Neural cell (in vitro differentiated cells): ENCODE results near the gene MN1. TPM values are rescaled to one million over a fixed set of nuclear protein-coding genes. Genes with fewer than 3 reads are reported as not detected.

ENCODE experiments used
- H2AFZ ChIP-seq: fragments of 200-600, 300-800 bp; sonication (generic), shearing (Covaris generic); 2 replicates; pipeline ENCODE4 v1.6.0; 2014; ENCODE audit warnings: low read depth, mild to moderate bottlenecking, antibody characterized with exemption, low read length, moderate library complexity
- H3F3A ChIP-seq: fragments of 200-600 bp; shearing (Covaris generic); 2 replicates; pipeline ENCODE4 v1.6.1; 2016; ENCODE audit warnings: mild to moderate bottlenecking, moderate library complexity, mixed read lengths, antibody characterized with exemption, low read length; ENCODE audit not compliant: insufficient read depth, poor library complexity, severe bottlenecking
- H3K27ac ChIP-seq: fragments of 200-600, 300-800 bp; sonication (generic), shearing (Covaris generic); 2 replicates; pipeline ENCODE4 v1.5.1; 2014; ENCODE audit warnings: mild to moderate bottlenecking, low read length, moderate library complexity
- H3K27me3 ChIP-seq: fragments of 300-800, 200-600 bp; sonication (generic), shearing (Covaris generic); 2 replicates; pipeline ENCODE4 v1.6.0; 2014; ENCODE audit warnings: mild to moderate bottlenecking, low read depth, low read length, moderate library complexity; ENCODE audit not compliant: insufficient read depth
- H3K36me3 ChIP-seq: fragments of 300-800, 200-600 bp; sonication (generic), shearing (Covaris generic); 2 replicates; pipeline ENCODE4 v1.5.1; 2014; ENCODE audit warnings: mild to moderate bottlenecking, antibody characterized with exemption, low read length, moderate library complexity; ENCODE audit not compliant: insufficient read depth
- H3K4me2 ChIP-seq: fragments of 300-800, 200-600 bp; sonication (generic), shearing (Covaris generic); 2 replicates; pipeline ENCODE4 v1.6.0; 2014; ENCODE audit warnings: mild to moderate bottlenecking, low read length
- H3K4me3 ChIP-seq: fragments of 300-800, 200-600 bp; sonication (generic), shearing (Covaris generic); 2 replicates; pipeline ENCODE4 v1.5.1; 2014; ENCODE audit warnings: mild to moderate bottlenecking, low read length, moderate library complexity
- H3K79me2 ChIP-seq: fragments of 200-600 bp; shearing (Covaris generic); replicated peaks from 2 replicates; pipeline ENCODE4 v1.6.0; 2014; ENCODE audit warnings: mild to moderate bottlenecking, low read length, moderate library complexity; ENCODE audit not compliant: insufficient read depth
- H3K9ac ChIP-seq: fragments of 300-800, 200-600 bp; sonication (generic), shearing (Covaris generic); 2 replicates; pipeline ENCODE4 v1.6.1; 2016; ENCODE audit warnings: mild to moderate bottlenecking, low read length, mixed read lengths
- H3K9me2 ChIP-seq: fragments of 200-600 bp; shearing (Covaris generic); 2 replicates; pipeline ENCODE4 v1.6.1; 2016; ENCODE audit warnings: mild to moderate bottlenecking, low read length, mixed read lengths; ENCODE audit not compliant: insufficient read depth
- H3K9me3 ChIP-seq: fragments of 200-600, 300-800 bp; sonication (generic), shearing (Covaris generic); 2 replicates; pipeline ENCODE4 v1.6.1; 2016; ENCODE audit warnings: mild to moderate bottlenecking, mixed run types, low read length, moderate library complexity, mixed read lengths
- H4K20me1 ChIP-seq: fragments of 200-600 bp; shearing (Covaris generic); 2 replicates; pipeline ENCODE4 v1.6.1; 2016; ENCODE audit warnings: mild to moderate bottlenecking, mixed run types; ENCODE audit not compliant: insufficient read depth
- EP300 ChIP-seq: fragments of 450-650 bp; conservative IDR thresholded peaks from 2 replicates; pipeline ENCODE4 v1.6.1; 2014; ENCODE audit warnings: antibody characterized with exemption, mild to moderate bottlenecking, moderate library complexity; ENCODE audit not compliant: poor library complexity, severe bottlenecking
- EZH2 ChIP-seq: fragments of 200-600, 300-800 bp; shearing (Covaris generic), sonication (generic); IDR thresholded peaks from 2 replicates; pipeline ENCODE4 v1.6.1; 2014; ENCODE audit warnings: antibody characterized with exemption, low read length, borderline replicate concordance, mild to moderate bottlenecking; ENCODE audit not compliant: insufficient read depth, poor library complexity, severe bottlenecking
- MXI1 ChIP-seq: fragments of 450-650 bp; conservative IDR thresholded peaks from 2 replicates; pipeline ENCODE4 v1.6.1; 2014; ENCODE audit warnings: antibody characterized with exemption, mild to moderate bottlenecking; ENCODE audit not compliant: poor library complexity, severe bottlenecking
- POLR2AphosphoS5 ChIP-seq: IDR thresholded peaks from 2 replicates; pipeline ENCODE4 v1.6.1; 2012
- RAD21 ChIP-seq: fragments of 450-650 bp; conservative IDR thresholded peaks from 2 replicates; pipeline ENCODE4 v1.6.1; 2014; ENCODE audit warnings: antibody characterized with exemption, mild to moderate bottlenecking, moderate library complexity
- SMC3 ChIP-seq: fragments of 450-650 bp; conservative IDR thresholded peaks from 2 replicates; pipeline ENCODE4 v1.6.1; 2014; ENCODE audit warnings: antibody characterized with exemption, mild to moderate bottlenecking, moderate library complexity; ENCODE audit not compliant: poor library complexity
- TAF1 ChIP-seq: IDR thresholded peaks from 2 replicates; pipeline ENCODE4 v1.6.1; 2012; ENCODE audit warnings: low read depth
- polyA plus RNA-seq: library from polyadenylated mRNA; depleted of rRNA; stranded (reverse); fragments of >200 nt; gene quantifications from 2 replicates; pipeline ENCODE4 v1.2.3, GENCODE V29; 2014
- TF ChIP-seq, protein P1 (sequence below): IDR thresholded peaks from 2 replicates; pipeline ENCODE4 v1.6.1; 2012; ENCODE audit warnings: borderline replicate concordance
- TF ChIP-seq, protein P2 (sequence below): fragments of 450-650 bp; IDR thresholded peaks from 2 replicates; pipeline ENCODE4 v1.5.1; 2014; ENCODE audit warnings: antibody characterized with exemption, mild to moderate bottlenecking, moderate library complexity; ENCODE audit not compliant: poor library complexity, severe bottlenecking

Gene MN1
- polyA plus RNA-seq, 1 donor from 2014 or later = 7.3 TPM

DNA sequence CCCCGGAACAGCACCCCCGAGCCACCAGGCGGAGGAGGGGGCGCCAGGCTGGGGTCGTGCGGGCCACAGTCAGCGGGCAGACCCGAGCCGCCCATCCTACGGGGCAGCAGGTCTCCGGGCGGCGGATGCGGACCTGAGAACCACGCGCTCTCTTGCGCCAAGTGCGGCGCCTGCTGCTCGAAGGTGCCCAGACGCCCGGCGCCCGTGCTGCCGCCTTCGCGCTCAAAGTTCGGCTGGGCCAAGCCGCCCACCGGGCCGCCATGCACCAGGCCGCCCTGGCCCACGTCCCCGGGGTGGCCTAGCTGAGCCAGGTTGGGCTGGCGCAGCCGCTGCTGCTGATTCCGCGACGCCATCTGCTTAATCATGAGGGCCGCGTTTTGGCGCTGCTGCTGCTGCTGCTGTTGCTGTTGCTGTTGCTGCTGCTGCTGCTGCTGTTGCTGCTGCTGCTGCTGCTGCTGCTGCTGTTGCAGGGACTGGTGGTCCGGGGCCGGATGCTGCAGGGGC is 3.0 kb downstream of the MN1 start:
- H3K36me3 ChIP-seq = no peaks in the 10 kb centered on the region
- peak overlapping the region; percentile 44 for H3K4me2 ChIP-seq
- no peak overlapping the region for H2AFZ ChIP-seq
- TF ChIP-seq EZH2 (no peak), EP300 (no peak), MXI1 (no peak), SMC3 (no peak)
- TF ChIP-seq, protein P1, sequence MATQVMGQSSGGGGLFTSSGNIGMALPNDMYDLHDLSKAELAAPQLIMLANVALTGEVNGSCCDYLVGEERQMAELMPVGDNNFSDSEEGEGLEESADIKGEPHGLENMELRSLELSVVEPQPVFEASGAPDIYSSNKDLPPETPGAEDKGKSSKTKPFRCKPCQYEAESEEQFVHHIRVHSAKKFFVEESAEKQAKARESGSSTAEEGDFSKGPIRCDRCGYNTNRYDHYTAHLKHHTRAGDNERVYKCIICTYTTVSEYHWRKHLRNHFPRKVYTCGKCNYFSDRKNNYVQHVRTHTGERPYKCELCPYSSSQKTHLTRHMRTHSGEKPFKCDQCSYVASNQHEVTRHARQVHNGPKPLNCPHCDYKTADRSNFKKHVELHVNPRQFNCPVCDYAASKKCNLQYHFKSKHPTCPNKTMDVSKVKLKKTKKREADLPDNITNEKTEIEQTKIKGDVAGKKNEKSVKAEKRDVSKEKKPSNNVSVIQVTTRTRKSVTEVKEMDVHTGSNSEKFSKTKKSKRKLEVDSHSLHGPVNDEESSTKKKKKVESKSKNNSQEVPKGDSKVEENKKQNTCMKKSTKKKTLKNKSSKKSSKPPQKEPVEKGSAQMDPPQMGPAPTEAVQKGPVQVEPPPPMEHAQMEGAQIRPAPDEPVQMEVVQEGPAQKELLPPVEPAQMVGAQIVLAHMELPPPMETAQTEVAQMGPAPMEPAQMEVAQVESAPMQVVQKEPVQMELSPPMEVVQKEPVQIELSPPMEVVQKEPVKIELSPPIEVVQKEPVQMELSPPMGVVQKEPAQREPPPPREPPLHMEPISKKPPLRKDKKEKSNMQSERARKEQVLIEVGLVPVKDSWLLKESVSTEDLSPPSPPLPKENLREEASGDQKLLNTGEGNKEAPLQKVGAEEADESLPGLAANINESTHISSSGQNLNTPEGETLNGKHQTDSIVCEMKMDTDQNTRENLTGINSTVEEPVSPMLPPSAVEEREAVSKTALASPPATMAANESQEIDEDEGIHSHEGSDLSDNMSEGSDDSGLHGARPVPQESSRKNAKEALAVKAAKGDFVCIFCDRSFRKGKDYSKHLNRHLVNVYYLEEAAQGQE = no peak
- no peaks in the 10 kb centered on the region for H3K9me3 ChIP-seq
- no peaks in the 10 kb centered on the region for H3K27me3 ChIP-seq
- peak overlapping the region; percentile 80 for H3K4me3 ChIP-seq
- peak overlapping the region; percentile 20 for H3K27ac ChIP-seq
- H3F3A ChIP-seq = no peaks in the 10 kb centered on the region
- peak overlapping the region; percentile 93 for H3K9ac ChIP-seq
- H4K20me1 ChIP-seq = no peaks in the 10 kb centered on the region
- H3K9me2 ChIP-seq = no peaks in the 10 kb centered on the region
- peaks cover 73% of the 10 kb centered on the region for H3K79me2 ChIP-seq

DNA sequence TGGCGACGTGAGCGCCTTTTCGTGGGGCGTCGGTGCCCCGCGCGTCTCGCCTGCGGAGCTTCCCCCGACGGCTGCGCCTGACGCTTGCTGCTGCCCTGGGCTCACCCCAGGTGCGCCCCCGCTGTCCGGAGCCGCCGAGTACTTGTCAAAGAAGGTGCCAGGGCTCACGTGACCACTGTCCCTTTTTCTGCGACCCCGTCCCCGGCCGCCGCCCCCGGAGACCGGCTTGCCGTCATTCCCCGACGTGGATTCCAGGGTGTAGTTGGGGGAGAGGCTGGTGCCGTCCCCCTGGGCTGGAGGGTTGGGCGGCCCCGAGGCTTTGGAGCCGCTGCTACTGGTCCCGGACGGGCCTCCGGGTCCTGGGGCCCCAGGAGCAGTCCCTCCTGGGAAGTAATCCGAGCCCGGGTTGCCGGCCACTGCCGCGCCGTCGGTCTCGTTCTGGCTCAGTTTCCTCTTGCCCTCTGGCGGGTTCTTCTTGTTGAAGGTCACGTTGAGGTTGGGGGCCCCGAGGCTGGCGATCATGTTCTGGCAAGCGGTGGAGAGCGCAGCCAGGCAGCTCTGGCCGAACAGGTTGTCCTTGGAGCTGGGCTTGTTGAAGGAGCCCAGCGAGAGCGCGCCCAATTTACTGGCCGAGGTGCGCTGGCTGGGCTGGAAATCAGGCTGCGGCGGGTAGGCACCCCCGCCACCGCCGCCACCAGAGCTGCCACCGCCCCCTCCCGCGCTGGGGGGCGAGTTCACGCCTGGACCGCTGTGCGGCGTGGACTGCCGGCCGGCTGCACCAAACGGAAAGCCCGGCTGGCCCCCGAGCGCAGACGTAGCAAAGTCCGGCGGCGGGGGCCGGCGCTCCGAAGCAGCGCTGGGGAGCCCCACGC is 3.8 kb downstream of the MN1 start:
- Histone ChIP-seq H4K20me1 (no peaks in the 10 kb centered on the region), H3K36me3 (no peaks in the 10 kb centered on the region), H3K9me2 (no peaks in the 10 kb centered on the region), H3K4me2 (no peak overlapping the region), H3K9me3 (no peaks in the 10 kb centered on the region), H3K79me2 (peaks cover 81% of the 10 kb centered on the region), H3K4me3 (peak overlapping the region; percentile 80), H3K9ac (peak overlapping the region; percentile 93), H3K27ac (no peak overlapping the region), H2AFZ (no peak overlapping the region), H3K27me3 (no peaks in the 10 kb centered on the region), H3F3A (no peaks in the 10 kb centered on the region)
- no peak for TF ChIP-seq MXI1
- no peak for TF ChIP-seq EZH2
- no peak for TF ChIP-seq POLR2AphosphoS5
- TF ChIP-seq, protein P1 = no peak
- no peak for TF ChIP-seq RAD21
- no peak for TF ChIP-seq EP300
- TF ChIP-seq SMC3 = no peak
- TF ChIP-seq, protein P2, sequence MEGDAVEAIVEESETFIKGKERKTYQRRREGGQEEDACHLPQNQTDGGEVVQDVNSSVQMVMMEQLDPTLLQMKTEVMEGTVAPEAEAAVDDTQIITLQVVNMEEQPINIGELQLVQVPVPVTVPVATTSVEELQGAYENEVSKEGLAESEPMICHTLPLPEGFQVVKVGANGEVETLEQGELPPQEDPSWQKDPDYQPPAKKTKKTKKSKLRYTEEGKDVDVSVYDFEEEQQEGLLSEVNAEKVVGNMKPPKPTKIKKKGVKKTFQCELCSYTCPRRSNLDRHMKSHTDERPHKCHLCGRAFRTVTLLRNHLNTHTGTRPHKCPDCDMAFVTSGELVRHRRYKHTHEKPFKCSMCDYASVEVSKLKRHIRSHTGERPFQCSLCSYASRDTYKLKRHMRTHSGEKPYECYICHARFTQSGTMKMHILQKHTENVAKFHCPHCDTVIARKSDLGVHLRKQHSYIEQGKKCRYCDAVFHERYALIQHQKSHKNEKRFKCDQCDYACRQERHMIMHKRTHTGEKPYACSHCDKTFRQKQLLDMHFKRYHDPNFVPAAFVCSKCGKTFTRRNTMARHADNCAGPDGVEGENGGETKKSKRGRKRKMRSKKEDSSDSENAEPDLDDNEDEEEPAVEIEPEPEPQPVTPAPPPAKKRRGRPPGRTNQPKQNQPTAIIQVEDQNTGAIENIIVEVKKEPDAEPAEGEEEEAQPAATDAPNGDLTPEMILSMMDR = no peak
- TF ChIP-seq TAF1 = no peak
